GM12872 (cell line): Measurements from ENCODE around the gene FOXN4.

Source experiments
- TF ChIP-seq, protein P1 (sequence below): IDR thresholded peaks from 3 replicates; pipeline ENCODE4 v1.5.1; 2011; ENCODE audit warnings: low read depth, mild to moderate bottlenecking, low read length, moderate library complexity; ENCODE audit not compliant: insufficient read depth

Gene FOXN4

DNA sequence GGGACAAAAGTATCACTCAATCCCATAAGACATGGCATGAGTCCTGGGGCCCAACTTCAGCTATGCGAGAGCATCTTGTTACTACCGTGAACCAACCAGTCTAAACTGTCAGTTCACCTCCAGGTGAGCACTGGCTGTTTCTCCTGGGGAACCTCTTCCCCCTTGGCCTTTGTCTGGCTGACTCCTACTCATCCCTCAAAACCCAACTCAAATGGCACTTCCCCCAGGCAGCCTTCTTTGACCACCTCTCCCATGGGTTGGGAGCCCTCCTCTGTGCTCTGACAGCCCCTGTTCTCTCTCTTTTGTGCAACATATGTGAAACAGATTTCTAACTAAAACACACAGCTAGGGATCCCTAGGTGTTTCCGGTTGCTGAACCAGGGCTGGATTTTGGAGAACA, 37.7 kb downstream of the FOXN4 start:
- TF ChIP-seq, protein P1, sequence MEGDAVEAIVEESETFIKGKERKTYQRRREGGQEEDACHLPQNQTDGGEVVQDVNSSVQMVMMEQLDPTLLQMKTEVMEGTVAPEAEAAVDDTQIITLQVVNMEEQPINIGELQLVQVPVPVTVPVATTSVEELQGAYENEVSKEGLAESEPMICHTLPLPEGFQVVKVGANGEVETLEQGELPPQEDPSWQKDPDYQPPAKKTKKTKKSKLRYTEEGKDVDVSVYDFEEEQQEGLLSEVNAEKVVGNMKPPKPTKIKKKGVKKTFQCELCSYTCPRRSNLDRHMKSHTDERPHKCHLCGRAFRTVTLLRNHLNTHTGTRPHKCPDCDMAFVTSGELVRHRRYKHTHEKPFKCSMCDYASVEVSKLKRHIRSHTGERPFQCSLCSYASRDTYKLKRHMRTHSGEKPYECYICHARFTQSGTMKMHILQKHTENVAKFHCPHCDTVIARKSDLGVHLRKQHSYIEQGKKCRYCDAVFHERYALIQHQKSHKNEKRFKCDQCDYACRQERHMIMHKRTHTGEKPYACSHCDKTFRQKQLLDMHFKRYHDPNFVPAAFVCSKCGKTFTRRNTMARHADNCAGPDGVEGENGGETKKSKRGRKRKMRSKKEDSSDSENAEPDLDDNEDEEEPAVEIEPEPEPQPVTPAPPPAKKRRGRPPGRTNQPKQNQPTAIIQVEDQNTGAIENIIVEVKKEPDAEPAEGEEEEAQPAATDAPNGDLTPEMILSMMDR, result no peak

DNA sequence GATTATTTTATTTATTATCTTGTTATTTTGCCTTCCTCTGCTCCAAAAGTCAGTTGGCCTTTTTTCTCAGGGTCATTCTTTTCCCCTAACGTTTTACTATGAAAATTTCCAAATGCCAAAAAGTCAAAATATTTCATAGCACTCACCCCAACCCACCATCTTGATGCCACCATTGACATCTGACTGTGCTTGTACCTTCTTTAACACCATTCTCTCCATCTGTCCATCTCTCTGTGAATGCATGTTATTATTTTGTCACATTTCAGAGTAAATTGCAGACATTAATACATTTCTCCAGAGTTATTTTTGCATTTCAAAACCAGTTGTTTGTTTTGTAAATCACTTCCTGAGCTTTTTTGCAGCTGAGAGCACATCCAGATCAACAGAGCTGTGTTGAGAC, 38.6 kb downstream of the FOXN4 start:
- TF ChIP-seq, protein P1, result no peak

DNA sequence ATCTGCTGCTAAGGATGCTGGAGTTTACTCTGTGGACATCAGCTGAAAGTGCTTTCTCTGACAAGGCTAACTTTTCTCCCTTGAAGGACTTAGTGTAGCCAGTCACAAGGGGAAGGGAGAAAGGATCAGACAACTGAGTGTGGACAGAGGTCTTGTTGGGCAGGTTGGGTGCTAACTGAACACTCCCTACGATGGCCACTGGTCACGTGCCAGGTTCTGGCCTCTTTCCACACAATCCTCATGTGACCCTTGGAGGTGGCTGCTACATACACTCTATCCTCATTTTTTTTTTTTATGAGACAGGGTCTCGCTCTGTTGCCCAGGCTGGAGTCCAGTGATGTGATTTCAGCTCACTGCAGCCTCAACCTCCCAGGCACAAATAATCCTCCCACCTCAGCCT, 39.7 kb downstream of the FOXN4 start:
- TF ChIP-seq, protein P1, result no peak

DNA sequence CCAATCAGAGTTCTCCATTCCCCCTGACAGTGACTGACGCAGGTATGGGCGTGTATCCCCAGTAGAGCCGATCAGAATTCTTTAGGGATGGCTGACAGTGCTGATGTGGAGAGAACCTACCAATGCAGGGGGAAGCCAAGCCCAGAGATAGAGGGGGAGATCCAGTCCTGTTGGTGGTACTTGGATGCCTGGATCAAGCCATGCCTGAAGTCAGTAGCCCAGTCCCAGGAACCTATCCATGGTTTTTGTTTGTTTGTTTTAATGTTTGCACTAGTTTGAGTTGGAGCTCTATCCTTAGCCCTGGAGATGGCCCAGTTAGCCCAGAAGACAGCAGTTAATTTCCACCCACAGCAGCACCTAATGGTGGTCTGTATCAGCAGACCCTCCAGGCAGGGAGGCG, 40.2 kb downstream of the FOXN4 start:
- TF ChIP-seq, protein P1, result no peak

DNA sequence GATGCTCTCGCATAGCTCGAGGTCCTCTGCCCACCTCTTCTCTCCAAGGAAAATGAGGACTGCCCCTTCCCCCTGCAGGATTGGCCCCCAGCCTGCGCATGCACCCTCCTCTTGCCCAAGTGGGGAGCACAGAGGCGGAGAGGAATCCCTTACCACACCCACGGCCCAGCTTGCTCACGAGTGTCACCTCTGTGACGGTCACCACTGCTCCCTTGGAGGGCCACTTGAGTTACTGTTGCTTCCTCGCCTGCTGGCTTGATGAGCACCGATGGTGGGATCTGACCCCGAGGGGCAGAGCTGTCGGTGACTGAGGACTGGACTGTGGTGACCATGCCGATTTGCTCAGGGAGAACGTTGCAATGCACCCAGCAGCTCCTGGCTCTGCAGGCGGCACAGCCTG, 41.7 kb downstream of the FOXN4 start:
- TF ChIP-seq, protein P1, result no peak

DNA sequence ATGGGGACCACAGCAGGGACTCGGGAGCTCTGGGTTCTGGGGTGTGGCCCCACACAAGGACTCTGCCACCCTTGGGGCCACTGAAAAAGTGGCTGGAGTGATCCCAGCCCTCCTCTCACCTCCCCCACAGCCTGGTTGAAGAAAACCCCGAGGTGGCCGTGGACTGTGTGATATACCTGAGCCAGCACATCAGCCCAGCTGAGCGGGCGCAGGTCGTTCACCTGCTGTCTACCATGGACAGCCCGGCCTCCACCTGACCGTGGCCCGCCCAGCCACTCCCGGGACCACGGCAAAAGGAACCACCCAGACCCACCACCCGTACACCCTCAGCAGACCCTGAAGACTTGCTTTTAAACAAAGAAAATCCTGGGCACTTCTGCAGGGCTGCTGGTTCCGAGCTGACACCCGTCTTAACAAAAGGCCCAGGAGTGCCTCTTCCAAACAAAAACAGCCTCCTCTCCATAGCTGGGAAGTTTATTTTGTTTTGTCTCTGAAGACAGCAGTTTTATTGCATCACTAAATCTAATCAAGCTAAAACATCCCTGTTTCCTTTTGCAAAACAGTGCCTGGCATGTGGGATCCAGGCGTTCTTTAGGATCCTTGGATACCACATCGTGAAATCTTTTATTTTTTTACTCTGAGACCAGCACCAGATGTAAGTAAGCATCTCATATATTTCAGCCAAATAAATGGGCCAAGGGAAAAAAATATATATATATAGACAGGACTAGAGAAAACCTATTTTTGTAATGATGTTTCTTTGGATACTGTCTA, 42.8 kb downstream of the FOXN4 start:
- TF ChIP-seq, protein P1, result no peak

DNA sequence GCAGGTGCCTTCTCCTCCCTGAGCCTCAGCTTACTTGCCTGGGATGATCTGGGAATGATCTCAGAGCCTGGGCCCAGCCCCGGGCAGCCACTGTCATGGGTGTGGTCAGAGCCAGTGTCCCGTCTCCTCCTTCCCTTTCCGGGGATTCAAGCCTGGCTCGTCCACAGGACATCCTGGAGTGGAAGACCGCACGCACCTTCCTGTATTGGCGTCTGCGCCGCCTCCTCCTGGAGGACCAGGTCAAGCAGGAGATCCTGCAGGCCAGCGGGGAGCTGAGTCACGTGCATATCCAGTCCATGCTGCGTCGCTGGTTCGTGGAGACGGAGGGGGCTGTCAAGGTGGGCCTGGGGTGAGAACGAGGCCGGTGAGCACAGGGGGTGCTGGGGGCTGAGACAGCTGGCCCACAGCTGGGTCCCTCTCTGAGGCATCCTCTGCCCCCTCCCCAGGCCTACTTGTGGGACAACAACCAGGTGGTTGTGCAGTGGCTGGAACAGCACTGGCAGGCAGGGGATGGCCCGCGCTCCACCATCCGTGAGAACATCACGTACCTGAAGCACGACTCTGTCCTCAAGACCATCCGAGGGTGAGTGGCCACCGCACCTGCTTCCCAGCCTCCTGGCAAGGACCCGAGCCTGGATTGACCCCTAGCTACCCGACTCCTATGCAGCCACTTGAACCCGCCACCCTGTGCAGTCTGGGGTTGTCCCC, 44.0 kb downstream of the FOXN4 start:
- TF ChIP-seq, protein P1, result no peak
